Stimulated activated CD8-positive, alpha-beta memory T cell treated with anti-CD3 and anti-CD28 coated beads, Interleukin-4, amount 100 ng/mL, for 4 hours (primary cell): ENCODE measurements around the gene PGD.
"Not testable (repeated sequence)": the region's sequence is repeated elsewhere in the genome, so short reads cannot be mapped to it uniquely, and the experiment has no call there.

Experiments
- DNase-seq, 2 donors: peaks; one replicate each; pipeline ENCODE4 v3.0.0-alpha.2; 2020; ENCODE audit warnings: low read depth in 2 of 2, low spot score in 1 of 2

The PGD gene

DNA sequence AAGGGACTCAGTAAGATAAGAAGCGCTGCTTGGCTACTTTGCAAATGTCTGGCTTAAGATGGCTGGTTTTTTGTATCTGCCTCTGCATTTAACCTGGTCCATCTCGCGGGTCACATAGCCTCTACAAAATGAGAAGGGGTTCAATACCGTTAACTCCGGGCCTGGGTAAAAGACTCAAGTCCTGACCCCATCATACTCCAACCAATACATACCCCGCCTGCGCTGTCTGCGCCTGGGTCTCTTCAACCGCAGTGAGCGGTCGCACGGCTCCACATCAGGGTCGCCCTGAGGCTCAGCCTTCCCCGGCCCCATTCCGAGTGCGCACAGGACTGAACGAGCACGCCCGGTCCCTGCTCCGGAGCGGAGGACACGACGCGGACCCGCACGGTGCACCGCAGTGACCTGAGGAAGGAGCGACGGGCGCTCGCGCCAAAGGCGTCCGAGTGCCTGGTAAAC is 558 bp upstream of the PGD start:
- DNase-seq = no peak

DNA sequence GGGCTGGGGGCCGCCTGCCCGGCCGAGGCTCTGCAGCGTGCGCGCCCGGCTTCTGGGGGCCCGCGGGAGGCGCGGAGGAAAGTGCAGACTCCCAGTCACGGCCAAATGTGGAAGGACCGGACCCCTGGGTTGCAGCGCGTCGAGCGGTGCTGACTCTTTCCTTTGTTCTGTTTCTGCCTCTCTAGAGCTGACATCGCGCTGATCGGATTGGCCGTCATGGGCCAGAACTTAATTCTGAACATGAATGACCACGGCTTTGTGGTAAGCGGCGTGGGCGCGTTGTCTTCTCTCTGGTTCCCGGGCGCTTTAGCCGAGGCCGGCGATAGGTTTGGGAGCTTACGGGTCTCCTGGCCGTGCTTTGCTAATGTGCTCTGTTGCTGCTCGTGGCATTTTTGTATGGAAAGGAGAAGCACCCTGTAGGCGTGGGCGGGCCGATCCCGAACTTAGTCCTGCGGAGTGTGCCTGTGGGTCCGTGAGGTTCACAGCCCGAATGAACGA is 629 bp downstream of the PGD start:
- no peak for DNase-seq

DNA sequence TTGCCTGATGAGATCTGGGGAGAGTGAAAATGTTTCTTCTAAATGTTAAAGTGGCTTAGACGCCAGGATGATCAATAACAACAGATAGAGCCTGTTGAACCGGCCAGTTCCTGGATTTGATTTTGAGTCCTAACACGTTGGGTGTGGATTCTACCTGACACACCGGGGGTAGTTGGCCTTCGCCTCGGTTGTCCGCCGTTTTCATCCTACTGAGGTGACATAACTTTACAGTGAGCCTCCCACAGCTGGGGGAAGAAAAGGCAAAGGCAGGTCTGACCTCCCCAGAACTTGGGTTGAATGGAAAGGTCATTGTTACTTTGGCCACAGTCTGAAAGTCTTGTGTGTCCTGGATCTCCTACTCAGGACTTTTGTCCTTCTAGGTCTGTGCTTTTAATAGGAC is 1.1 kb downstream of the PGD start:
- no peak for DNase-seq

DNA sequence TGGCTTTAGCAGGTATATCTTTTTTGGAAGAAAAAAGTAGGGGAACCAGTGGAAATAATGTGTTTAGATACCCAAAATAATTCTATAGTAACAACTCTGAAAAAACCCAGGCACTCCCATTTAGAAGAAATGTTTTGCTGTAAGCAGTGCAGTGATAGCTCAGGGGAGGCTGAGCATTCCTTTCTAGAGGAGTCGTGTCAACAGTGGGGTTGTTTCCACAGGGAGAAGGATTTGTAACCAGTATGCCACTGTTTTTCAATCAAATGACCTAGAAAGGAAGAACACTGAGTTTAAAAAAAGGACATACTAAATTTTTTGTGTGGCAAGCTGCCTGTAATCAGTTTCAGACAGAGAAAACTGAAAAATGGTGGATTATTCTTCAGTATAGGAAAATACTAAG is 2.4 kb downstream of the PGD start:
- DNase-seq = no peak

DNA sequence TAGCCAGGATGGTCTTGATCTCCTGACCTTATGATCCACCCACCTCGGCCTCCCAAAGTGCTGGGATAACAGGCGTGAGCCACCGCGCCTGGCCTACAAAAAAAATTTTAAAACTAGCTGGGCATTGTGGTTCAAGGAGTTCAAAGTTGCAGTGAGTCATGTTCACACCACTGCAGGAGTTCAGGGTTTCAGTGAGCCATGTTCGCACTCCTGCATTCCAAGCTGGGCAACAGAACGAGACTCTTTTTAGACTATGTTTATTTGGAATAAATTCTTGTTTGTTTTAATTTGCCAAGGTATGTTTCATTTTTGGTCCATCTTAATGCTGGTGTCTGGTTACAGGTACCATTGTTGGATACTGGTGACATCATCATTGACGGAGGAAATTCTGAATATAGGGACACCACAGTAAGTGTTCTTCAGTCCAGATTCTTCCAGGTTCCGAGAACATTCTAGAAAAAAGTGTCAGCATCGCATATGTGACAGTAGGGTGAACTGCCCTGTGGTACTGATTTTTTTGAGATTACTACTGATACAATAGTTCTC is 3.9 kb downstream of the PGD start:
- no peak for DNase-seq

DNA sequence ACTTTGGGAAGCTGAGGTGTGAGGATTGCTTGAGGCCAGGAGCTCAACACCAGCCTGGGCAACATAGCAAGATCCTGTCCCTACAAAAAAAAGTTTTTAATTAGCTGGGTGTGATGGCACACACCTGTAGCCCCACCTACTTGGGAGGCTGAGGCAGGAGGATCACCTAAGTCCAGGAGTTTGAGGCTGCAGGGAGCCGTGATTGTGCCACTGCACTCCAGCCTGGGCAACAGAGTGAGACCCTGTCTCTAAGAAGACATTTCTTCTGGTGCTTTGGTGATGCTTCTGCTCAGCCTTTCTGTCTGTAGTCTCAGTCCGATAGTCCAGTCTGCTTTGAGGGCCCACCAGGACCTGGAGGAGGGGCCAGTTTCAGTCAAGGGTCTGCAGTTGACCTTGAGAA is 8.3 kb downstream of the PGD start:
- no peak for DNase-seq

DNA sequence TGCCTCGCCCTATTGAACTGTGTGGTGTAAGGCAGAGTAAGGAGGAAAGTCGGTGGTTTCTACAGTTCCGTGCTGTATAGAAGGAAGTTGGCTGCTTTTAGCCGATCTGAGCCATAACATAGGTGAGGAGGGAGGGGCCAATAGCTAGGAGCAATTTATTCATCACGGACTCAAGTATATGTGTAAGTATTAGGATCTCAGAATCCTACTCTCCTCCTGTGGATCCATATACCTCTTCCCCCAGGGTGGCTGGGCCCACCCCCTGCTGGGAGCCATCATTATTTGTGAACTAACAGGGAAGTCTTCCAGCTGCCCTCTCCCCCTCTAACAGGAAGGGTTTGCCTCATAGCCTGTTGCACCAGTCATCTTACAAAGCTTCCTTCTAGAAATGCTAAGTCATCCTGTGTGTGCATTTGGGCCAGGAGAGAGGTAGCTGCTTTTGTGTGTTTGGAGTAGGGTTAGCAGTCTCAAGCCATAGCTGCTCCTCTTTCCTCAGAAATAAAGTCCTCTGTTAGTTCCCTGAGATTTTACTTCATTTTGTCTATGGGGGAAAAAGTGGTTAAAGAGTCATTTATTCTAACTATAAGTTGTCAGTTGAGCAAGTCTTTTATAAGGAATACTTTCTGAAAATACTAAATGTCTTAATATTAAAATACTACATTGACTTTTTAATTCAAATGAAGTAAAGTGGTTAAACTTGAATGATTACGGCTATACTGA is 16.5 kb downstream of the PGD start:
- no peak for DNase-seq

DNA sequence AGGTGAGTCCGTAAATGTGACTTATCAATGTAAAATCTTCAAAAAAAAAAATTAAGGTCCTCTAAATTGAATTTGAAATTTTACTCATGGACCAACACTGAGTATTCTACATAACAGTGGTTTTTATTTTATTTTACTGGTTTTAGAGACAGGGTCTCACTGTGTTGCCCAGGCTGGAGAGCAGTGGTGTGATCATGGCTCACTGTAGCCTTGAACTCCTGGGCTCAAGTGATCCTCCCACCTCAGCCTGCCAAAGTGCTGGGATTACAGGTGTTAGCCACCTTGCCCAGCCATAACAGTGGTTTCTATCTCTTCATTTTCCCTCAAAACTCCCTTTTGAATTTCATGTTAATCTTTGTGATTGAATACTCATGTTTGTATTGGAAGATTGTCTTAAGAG is 17.1 kb downstream of the PGD start:
- DNase-seq = not testable (repeated sequence)

DNA sequence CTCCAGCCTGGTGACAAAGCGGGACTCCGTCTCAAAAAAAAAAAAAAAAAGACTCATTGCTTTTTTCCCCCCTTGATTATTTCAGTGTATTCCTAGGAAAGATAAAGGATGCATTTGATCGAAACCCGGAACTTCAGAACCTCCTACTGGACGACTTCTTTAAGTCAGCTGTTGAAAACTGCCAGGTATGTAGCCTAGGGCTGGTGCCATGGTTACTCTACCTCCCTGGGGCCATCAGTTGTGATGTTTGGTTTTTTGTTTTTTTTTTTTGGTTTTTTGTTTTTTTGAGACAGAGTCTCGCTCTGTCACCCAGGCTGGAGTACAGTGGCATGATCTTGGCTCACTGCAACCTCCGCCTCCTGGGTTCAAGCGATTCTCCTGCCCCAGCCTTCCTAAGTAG is 19.9 kb downstream of the PGD start:
- DNase-seq = not testable (repeated sequence)

DNA sequence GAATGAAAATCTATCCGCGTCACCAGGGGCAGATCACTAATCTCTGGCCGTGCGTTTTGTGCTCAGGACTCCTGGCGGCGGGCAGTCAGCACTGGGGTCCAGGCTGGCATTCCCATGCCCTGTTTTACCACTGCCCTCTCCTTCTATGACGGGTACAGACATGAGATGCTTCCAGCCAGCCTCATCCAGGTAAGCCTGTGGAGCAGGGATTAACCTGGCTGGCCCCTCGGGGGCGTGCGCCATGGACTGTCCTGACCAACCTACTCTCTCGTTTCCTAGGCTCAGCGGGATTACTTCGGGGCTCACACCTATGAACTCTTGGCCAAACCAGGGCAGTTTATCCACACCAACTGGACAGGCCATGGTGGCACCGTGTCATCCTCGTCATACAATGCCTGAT is 20.5 kb downstream of the PGD start:
- no peak for DNase-seq

DNA sequence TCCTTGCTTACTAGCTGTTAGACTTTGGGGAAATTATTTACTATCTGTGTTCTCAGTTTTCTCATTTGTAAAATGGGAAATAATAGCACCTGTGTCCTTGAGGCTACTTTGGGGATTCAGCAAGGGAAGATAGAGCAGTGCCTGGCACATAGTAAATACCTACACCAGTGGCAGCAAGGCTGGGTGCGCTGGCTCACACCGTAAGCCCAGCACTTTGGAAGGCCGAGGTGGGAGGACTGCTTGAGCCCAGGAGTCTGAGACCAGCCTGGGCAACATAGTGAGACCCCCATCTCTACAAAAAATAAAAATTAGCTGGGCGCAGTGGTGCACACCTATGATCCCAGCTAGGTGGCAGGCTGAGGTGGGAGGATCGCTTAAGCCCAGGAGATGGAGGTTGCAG is 22.8 kb downstream of the PGD start:
- no peak for DNase-seq

DNA sequence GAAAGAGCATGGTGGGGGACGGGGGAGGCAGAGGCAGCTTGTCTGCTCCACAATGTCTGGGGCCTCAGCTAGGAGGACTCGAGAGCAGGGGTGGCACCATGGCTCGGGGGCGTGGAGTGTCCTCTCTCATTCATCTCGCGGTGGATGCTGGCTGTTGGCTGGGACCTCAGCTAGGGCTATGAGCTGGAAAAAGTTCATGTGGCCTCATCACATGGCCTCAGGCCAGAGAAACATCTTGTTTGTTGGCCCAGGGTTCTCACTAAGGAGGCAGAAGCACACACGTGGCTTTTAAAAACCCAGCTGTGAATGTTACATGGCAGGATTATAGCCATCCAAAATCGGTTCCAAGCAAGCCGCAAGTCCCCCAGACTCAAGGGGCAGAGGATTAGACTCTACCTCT is 25.2 kb downstream of the PGD start:
- DNase-seq = no peak

DNA sequence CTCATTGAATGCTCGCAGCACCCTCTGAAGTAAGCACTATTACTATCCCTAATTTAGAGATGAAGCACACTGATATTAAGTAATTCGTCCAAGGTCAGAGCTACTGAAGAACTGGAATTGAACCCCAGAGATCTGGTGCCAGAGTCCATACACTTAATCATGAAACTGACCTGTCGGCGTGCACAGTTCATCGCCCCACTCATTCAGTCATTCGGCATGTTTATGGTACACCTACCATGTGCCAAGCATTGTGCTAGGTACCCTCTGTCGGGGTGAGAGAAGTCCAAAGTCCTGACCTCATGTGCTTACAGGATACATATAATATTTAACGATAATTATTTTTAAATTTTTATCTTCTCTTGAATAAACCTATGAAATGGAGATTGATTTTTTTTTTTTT is 25.8 kb downstream of the PGD start:
- DNase-seq = no peak

DNA sequence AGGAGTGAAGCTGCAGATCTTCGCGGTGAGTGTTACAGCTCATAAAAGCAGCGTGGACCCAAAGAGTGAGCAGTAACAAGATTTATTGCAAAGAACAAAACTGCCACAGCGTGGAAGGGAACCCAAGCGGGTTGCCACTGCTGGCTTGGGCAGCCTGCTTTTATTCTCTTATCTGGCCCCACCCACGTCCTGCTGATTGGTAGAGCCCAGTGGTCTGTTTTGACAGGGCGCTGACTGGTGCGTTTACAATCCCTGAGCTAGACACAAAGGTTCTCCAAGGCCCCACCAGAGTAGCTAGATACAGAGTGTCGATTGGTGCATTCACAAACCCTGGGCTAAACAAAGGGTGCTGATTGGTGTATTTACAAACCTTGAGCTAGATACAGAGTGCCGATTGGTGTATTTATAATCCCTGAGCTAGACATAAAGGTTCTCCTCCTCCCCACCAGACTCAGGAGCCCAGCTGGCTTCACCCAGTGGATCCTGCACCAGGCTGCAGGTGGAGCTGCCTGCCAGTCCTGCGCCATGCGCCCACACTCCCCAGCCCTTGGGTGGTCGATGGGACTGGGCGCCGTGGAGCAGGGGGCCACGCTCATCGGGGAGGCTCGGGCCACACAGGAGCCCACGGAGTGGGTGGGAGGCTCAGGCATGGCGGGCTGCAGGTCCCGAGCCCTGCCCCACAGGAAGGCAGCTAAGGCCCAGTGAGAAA is 27.1 kb downstream of the PGD start:
- not testable (repeated sequence) for DNase-seq

DNA sequence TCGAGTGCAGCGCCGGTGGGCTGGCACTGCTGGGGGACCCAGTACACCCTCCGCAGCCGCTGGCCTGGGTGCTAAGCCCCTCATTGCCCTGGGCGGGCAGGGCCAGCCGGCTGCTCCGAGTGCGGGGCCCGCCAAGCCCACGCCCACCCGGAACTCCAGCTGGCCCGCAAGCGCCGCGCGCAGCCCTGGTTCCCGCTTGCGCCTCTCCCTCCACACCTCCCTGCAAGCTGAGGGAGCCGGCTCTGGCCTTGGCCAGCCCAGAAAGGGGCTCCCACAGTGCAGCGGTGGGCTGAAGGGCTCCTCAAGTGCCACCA is 27.6 kb downstream of the PGD start:
- DNase-seq = not testable (repeated sequence)

DNA sequence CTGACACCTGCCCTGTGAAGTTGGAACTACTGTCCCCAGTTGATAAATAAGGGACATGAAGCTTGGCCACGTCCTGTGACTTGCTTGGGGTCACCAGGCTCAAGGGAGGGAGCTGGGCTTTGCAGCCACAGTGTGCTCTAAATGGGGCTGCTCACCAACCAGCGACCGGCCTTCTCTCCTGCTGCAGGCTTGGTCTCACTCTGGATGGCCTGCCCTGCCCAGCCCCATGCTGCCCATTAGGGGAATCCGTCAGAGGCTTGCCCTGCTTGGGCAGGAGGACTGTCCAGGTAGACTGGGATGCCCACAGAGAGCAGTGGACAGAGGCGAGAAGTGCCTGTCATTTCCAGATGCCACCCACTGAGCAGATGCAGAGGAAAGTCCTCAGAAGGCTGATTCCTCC is 30.1 kb downstream of the PGD start:
- DNase-seq = no peak

DNA sequence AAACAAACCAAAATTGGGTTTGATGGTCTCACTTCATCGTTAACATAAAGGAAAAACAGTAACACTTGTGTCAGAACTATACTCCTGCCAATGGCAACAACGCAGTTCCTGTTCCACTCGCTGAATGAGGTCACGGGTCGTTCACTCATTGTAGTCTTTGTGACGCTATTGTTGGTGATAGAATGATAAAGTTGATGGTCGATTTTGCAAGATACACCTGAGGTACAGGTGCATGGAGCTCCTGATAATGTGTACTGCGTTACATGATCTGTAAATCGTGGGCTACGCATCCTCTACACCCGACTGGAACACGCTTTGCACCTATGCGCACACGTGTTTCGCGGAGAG is 31.0 kb downstream of the PGD start:
- DNase-seq = no peak

DNA sequence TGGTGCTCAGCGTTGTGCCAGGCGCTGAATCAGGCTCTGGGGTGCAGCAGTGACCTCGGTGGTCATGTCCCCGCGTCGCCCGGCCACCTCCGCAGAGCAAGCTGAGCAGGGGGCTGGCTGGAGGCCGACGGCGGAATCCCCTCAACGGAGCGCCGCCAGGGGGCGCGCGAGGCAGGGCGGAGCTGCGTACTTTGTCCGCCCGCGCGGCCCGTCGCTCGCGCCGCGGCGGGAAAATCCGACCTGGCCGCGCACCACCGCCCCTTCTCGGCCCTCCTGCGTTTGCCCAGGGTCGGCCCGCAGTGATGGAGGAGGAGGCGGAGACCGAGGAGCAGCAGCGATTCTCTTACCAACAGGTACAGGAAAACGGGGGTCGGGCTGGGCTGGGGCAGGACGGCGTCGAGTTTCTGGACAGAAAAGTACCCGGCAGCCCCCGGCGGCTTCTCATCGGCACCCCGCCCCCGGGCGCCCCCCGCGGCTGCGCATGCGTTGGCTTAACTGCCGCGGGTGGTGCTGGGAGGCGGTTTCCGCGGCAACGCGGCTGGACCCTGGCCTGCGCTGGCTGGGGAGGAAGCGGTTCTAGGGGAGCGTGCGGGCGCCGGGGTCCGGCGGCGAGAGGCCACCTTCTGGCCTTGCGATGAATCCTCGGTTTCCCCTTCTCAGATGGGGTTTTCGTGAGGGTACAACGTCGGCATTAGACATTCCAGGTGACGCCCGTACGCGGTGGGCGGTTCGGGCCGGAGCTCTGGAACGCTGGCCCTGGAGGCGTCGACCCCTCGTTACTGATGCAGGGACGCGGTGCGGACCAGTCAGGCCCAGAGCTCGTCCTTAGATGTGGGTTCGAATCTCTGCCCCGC is 31.6 kb downstream of the PGD start, which contains the start of gene CENPS:
Gene CENPS, plus strand, starts transcription at position 218 of the 854 bp plus-strand sequence. Its CDS starts 85 bp downstream, at position 303.
- peak; percentile 83 to 84 for DNase-seq

DNA sequence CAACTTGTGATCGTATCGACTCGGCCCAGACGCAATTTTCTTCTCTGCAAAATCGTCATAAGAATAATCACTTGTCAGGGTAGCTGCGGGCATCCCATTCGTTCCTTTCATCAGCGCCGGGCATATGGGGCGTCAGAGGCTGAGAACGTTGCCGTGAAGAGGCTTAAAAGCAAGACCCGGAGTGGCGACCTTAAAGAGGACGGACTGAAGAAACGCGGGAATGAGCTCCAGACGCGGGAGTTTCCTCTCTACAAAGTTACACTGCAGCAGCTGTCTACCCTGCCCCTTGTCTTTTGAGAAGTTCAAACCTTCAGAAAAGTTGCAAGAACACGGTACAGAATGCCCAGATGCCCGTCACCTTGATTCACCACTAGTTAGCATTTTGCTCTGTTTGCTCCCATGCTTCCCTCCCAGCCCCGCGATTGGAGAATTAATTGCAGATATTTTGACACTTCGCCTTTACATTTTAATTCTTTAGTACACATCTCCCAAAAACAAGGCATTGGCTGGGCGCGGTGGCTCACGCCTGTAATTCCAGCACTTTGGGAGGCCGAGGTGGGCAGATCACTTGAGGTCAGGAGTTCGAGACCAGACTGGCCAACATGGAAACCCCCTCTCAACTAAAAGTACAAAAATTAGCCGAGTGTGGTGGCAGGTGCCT is 32.3 kb downstream of the PGD start:
- DNase-seq = no peak

DNA sequence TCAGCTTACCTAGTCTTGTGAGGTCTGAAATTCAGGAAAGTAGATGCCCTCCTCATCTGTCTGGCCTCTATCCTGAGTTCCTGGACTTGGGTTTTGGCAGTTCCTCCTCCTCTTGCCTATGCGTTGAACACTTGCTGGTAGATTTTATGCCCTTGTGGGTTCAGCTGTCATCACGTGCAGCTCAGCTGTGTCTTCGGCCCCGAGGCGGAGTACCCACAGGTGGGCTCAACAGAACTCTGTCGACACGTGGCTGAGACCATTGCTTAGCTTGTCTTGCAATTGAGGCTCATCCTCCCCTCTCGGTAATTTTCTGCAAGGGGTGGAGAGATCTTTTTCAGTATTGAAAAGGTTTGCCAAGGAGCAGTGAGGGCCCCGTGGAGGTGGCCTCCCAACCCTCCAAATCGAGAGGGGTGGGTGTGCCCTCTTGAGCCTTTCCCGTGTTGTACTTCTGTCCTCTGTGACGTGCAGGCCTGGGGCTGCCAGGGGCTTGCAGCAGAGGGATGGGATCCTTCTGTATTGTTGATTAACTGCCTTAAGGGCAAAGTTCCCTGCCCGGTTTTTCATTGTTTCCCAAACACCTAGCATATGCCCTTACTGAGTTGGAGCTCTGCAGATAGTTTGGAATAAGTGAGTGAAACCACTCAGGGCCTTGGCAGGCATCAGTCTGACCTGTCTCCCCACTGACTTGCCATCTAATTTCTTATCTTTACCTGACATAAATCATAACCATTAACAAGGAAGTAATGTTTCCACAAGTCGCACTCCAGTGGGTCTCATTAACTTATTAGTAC is 34.2 kb downstream of the PGD start:
- DNase-seq = no peak
